B cell (primary cell): ENCODE measurements around the gene RAB31.

Source experiments
- EZH2 ChIP-seq: IDR thresholded peaks from 2 replicates; pipeline ENCODE4 v1.6.1; 2012; ENCODE audit warnings: borderline replicate concordance, low read depth, mild to moderate bottlenecking, moderate library complexity, low read length; ENCODE audit not compliant: insufficient read depth, poor library complexity, severe bottlenecking
- TF ChIP-seq, protein P1 (sequence below): fragments of 200-600 bp; IDR thresholded peaks from one replicate; pipeline ENCODE4 v1.8.0; 2022; ENCODE audit warnings: antibody characterized with exemption, mild to moderate bottlenecking

DNA sequence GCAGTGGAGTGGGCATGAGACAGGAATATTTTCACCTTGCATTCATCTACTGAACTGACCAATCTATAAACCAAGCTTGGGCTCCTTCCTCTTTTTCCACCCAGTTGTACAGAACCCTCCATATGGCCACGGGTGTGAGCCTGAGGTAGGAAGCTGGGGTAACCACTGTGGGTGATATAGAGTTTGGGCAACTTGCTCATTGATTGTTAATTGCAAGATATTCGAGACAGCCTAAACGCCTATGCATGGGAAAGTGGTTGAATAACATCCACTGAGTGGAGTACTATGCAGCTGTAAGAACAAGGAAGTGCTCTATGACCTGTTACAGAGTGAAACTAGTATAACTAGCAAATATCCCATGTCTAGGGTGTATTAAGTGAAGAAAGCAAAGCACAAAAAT is 198.4 kb downstream of the RAB31 start:
- TF ChIP-seq EZH2 = no peak
- TF ChIP-seq, protein P1, sequence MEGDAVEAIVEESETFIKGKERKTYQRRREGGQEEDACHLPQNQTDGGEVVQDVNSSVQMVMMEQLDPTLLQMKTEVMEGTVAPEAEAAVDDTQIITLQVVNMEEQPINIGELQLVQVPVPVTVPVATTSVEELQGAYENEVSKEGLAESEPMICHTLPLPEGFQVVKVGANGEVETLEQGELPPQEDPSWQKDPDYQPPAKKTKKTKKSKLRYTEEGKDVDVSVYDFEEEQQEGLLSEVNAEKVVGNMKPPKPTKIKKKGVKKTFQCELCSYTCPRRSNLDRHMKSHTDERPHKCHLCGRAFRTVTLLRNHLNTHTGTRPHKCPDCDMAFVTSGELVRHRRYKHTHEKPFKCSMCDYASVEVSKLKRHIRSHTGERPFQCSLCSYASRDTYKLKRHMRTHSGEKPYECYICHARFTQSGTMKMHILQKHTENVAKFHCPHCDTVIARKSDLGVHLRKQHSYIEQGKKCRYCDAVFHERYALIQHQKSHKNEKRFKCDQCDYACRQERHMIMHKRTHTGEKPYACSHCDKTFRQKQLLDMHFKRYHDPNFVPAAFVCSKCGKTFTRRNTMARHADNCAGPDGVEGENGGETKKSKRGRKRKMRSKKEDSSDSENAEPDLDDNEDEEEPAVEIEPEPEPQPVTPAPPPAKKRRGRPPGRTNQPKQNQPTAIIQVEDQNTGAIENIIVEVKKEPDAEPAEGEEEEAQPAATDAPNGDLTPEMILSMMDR = no peak
